OCI-LY1 (cell line): ENCODE data around the gene SMIM32.

ENCODE experiments used
- EZH2 ChIP-seq: fragments of 200-600 bp; sonication (generic), shearing (Covaris generic); IDR thresholded peaks from 2 replicates; pipeline ENCODE4 v1.8.0; 2017; ENCODE audit warnings: borderline replicate concordance, mixed run types, mild to moderate bottlenecking, antibody characterized with exemption, low read length, moderate library complexity, mixed read lengths
- TF ChIP-seq, protein P1 (sequence below): fragments of 200-600 bp; sonication (generic), shearing (Covaris generic); IDR thresholded peaks from 2 replicates; pipeline ENCODE4 v1.5.1; 2017; ENCODE audit warnings: mild to moderate bottlenecking, antibody characterized with exemption, low read length, moderate library complexity, mixed read lengths

DNA sequence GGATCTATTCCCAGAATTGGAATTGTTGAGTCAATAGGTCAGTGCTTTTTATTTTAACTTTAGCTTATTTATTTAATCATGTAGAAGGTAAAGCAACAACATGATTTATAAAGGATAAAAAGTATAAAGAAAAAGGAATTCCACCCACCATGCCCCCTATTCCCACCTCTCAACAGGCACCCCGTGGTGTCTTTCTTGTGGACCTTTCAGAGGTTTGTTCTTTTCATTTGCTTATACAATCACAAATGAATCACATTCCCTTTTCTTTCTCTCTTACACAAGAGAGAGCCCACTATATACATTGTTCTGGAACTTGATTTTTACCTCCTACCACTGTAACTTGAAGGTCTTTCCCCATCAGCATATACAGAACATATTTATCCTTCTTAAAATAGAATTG, 37.2 kb upstream of the SMIM32 start:
- TF ChIP-seq, protein P1, sequence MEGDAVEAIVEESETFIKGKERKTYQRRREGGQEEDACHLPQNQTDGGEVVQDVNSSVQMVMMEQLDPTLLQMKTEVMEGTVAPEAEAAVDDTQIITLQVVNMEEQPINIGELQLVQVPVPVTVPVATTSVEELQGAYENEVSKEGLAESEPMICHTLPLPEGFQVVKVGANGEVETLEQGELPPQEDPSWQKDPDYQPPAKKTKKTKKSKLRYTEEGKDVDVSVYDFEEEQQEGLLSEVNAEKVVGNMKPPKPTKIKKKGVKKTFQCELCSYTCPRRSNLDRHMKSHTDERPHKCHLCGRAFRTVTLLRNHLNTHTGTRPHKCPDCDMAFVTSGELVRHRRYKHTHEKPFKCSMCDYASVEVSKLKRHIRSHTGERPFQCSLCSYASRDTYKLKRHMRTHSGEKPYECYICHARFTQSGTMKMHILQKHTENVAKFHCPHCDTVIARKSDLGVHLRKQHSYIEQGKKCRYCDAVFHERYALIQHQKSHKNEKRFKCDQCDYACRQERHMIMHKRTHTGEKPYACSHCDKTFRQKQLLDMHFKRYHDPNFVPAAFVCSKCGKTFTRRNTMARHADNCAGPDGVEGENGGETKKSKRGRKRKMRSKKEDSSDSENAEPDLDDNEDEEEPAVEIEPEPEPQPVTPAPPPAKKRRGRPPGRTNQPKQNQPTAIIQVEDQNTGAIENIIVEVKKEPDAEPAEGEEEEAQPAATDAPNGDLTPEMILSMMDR, result no peak
- no peak for TF ChIP-seq EZH2
